Neural progenitor cell (in vitro differentiated cells): ENCODE measurements around the gene BTF3. TPM values are rescaled to one million over a fixed set of nuclear protein-coding genes. Genes with fewer than 3 reads are reported as not detected.

Source experiments
- DNase-seq: peaks from one replicate; pipeline ENCODE4 v3.0.0-alpha.2; 2016; ENCODE audit warnings: low spot score
- H2AFZ ChIP-seq: fragments of 200-600 bp; sonication (generic); replicated peaks from 2 replicates; pipeline ENCODE4 v1.6.1; 2016; ENCODE audit warnings: antibody characterized with exemption
- H3F3A ChIP-seq: fragments of 200-600 bp; sonication (generic); 2 replicates; pipeline ENCODE4 v1.6.1; 2016; ENCODE audit warnings: antibody characterized with exemption, low read depth
- H3K27ac ChIP-seq: fragments of 200-600 bp; sonication (generic); 2 replicates; pipeline ENCODE4 v1.5.1; 2016; ENCODE audit warnings: mild to moderate bottlenecking
- H3K27me3 ChIP-seq: fragments of 200-600 bp; sonication (generic); 2 replicates; pipeline ENCODE4 v1.6.1; 2016; ENCODE audit warnings: mild to moderate bottlenecking, moderate library complexity
- H3K36me3 ChIP-seq: fragments of 200-600 bp; sonication (generic); 2 replicates; pipeline ENCODE4 v1.5.1; 2016
- H3K4me1 ChIP-seq: fragments of 200-600 bp; sonication (generic); 2 replicates; pipeline ENCODE4 v1.6.1; 2016; ENCODE audit warnings: mixed run types
- H3K4me2 ChIP-seq: fragments of 200-600 bp; sonication (generic); 2 replicates; pipeline ENCODE4 v1.6.1; 2016
- H3K4me3 ChIP-seq: fragments of 200-600 bp; sonication (generic); 2 replicates; pipeline ENCODE4 v1.5.1; 2016
- H3K79me2 ChIP-seq: fragments of 200-600 bp; sonication (generic); 2 replicates; pipeline ENCODE4 v1.6.1; 2016; ENCODE audit warnings: low read depth
- H3K9ac ChIP-seq: fragments of 200-600 bp; sonication (generic); 2 replicates; pipeline ENCODE4 v1.6.1; 2016
- H3K9me3 ChIP-seq: fragments of 200-600 bp; sonication (generic); 2 replicates; pipeline ENCODE4 v1.5.1; 2016; ENCODE audit warnings: low read depth
- H4K20me1 ChIP-seq: fragments of 200-600 bp; sonication (generic); 2 replicates; pipeline ENCODE4 v1.6.1; 2016; ENCODE audit warnings: low read depth
- H3K27ac Mint-ChIP-seq: 3 replicates; pipeline ENCODE4 v1.8.0; 2021; ENCODE audit warnings: mixed read lengths
- H3K27me3 Mint-ChIP-seq: 2 replicates; pipeline ENCODE4 v1.8.0; 2022; ENCODE audit warnings: low read depth, mild to moderate bottlenecking, inconsistent platforms, moderate library complexity, mixed read lengths; ENCODE audit not compliant: insufficient read depth
- H3K36me3 Mint-ChIP-seq: 3 replicates; pipeline ENCODE4 v1.8.0; 2021; ENCODE audit warnings: mixed read lengths
- H3K4me1 Mint-ChIP-seq: 3 replicates; pipeline ENCODE4 v1.8.0; 2021; ENCODE audit warnings: mixed read lengths
- H3K4me3 Mint-ChIP-seq: 3 replicates; pipeline ENCODE4 v1.8.0; 2021; ENCODE audit warnings: mild to moderate bottlenecking, moderate library complexity, mixed read lengths
- H3K9me3 Mint-ChIP-seq: 3 replicates; pipeline ENCODE4 v1.8.0; 2020; ENCODE audit warnings: mixed read lengths
- EZH2 ChIP-seq: fragments of 200-600 bp; sonication (generic); IDR thresholded peaks from 2 replicates; pipeline ENCODE4 v1.6.1; 2017; ENCODE audit warnings: antibody characterized with exemption, mild to moderate bottlenecking, moderate library complexity
- EZH2phosphoT487 ChIP-seq: fragments of 200-600 bp; sonication (generic); IDR thresholded peaks from 2 replicates; pipeline ENCODE4 v1.6.1; 2017; ENCODE audit warnings: antibody characterized with exemption
- total RNA-seq: library from RNA; depleted of rRNA; stranded (reverse); fragments of >200 nt; gene quantifications from 2 replicates; pipeline ENCODE4 v1.2.3, GENCODE V29; 2015; ENCODE audit warnings: low replicate concordance
- TF ChIP-seq, protein P1 (sequence below): fragments of 200-600 bp; sonication (generic); IDR thresholded peaks from 2 replicates; pipeline ENCODE4 v1.5.1; 2017; ENCODE audit warnings: antibody characterized with exemption, mild to moderate bottlenecking

Gene BTF3
- total RNA-seq, 1 donor from 2014 or later = 885 TPM

DNA sequence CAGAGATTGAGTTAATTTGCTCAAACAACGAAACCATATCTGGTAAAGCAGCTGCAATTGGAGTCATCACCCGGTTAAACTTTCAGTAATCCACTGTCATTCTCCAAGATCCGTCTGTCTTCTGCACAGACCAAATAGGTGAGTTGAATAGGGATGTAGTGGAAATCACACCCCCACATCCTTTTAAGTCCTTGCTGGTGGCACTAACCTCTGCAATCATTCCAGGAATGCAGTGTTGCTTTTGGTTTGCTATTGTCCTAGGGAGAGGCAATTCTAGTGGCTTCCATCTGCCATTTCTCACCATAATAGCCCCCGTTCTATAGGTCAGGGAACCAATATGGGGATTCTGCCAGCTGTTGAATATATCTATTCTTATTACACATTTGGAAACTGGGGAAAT, 14.6 kb upstream of the BTF3 start:
- no peak overlapping the region for H3K9ac ChIP-seq
- no peaks in the 10 kb centered on the region for H3K27me3 ChIP-seq
- H3K36me3 ChIP-seq = no peaks in the 10 kb centered on the region
- peaks cover 20% of the 10 kb centered on the region for H3F3A ChIP-seq
- peak; percentile 23 for DNase-seq
- Mint-ChIP-seq H3K9me3 (no peaks in the 10 kb centered on the region), H3K27me3 (peaks cover 8% of the 10 kb centered on the region), H3K4me1 (peaks cover 3% of the 10 kb centered on the region), H3K36me3 (no peaks in the 10 kb centered on the region), H3K4me3 (no peak overlapping the region), H3K27ac (no peak overlapping the region)
- TF ChIP-seq EZH2phosphoT487 (no peak), EZH2 (no peak)
- TF ChIP-seq, protein P1, sequence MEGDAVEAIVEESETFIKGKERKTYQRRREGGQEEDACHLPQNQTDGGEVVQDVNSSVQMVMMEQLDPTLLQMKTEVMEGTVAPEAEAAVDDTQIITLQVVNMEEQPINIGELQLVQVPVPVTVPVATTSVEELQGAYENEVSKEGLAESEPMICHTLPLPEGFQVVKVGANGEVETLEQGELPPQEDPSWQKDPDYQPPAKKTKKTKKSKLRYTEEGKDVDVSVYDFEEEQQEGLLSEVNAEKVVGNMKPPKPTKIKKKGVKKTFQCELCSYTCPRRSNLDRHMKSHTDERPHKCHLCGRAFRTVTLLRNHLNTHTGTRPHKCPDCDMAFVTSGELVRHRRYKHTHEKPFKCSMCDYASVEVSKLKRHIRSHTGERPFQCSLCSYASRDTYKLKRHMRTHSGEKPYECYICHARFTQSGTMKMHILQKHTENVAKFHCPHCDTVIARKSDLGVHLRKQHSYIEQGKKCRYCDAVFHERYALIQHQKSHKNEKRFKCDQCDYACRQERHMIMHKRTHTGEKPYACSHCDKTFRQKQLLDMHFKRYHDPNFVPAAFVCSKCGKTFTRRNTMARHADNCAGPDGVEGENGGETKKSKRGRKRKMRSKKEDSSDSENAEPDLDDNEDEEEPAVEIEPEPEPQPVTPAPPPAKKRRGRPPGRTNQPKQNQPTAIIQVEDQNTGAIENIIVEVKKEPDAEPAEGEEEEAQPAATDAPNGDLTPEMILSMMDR = no peak
- no peak overlapping the region for H2AFZ ChIP-seq
- H3K4me2 ChIP-seq = no peak overlapping the region
- H4K20me1 ChIP-seq = no peaks in the 10 kb centered on the region
- H3K4me3 ChIP-seq = no peak overlapping the region
- no peaks in the 10 kb centered on the region for H3K79me2 ChIP-seq
- H3K9me3 ChIP-seq = no peaks in the 10 kb centered on the region
- no peak overlapping the region for H3K27ac ChIP-seq
- peaks cover 18% of the 10 kb centered on the region for H3K4me1 ChIP-seq

GRCh38 chr5:73484511-73484910, 13.7 kb upstream of the BTF3 start:
- Histone ChIP-seq H3K27ac (no peak overlapping the region), H3F3A (peaks cover 20% of the 10 kb centered on the region), H3K4me1 (peaks cover 18% of the 10 kb centered on the region), H3K27me3 (no peaks in the 10 kb centered on the region), H3K4me3 (no peak overlapping the region), H4K20me1 (no peaks in the 10 kb centered on the region), H2AFZ (no peak overlapping the region), H3K4me2 (no peak overlapping the region), H3K9me3 (no peaks in the 10 kb centered on the region), H3K9ac (no peak overlapping the region), H3K79me2 (no peaks in the 10 kb centered on the region), H3K36me3 (no peaks in the 10 kb centered on the region)
- H3K4me3 Mint-ChIP-seq = no peak overlapping the region
- no peaks in the 10 kb centered on the region for H3K9me3 Mint-ChIP-seq
- peaks cover 9% of the 10 kb centered on the region for H3K27me3 Mint-ChIP-seq
- no peak overlapping the region for H3K27ac Mint-ChIP-seq
- TF ChIP-seq, protein P1 = no peak
- no peak for TF ChIP-seq EZH2phosphoT487
- no peak for TF ChIP-seq EZH2
- H3K4me1 Mint-ChIP-seq = peaks cover 3% of the 10 kb centered on the region
- no peaks in the 10 kb centered on the region for H3K36me3 Mint-ChIP-seq
- DNase-seq = no peak

- no peaks in the 10 kb centered on the region for H3K9me3 ChIP-seq
- no peak overlapping the region for H2AFZ ChIP-seq
- no peaks in the 10 kb centered on the region for H3K36me3 Mint-ChIP-seq
- TF ChIP-seq, protein P1 = no peak
- no peak for TF ChIP-seq EZH2phosphoT487
- no peak for TF ChIP-seq EZH2
- peaks cover 9% of the 10 kb centered on the region for H3K27me3 Mint-ChIP-seq
- H3K36me3 ChIP-seq = no peaks in the 10 kb centered on the region
- H3F3A ChIP-seq = peaks cover 20% of the 10 kb centered on the region
- peaks cover 3% of the 10 kb centered on the region for H3K4me1 Mint-ChIP-seq
- no peak overlapping the region for H3K27ac ChIP-seq
- peaks cover 18% of the 10 kb centered on the region for H3K4me1 ChIP-seq
- H3K9ac ChIP-seq = no peak overlapping the region
- H3K4me2 ChIP-seq = no peak overlapping the region
- no peak for DNase-seq
- no peaks in the 10 kb centered on the region for H3K9me3 Mint-ChIP-seq
- H3K27ac Mint-ChIP-seq = no peak overlapping the region
- H3K4me3 ChIP-seq = no peak overlapping the region
- H3K27me3 ChIP-seq = no peaks in the 10 kb centered on the region
- no peak overlapping the region for H3K4me3 Mint-ChIP-seq
- H4K20me1 ChIP-seq = no peaks in the 10 kb centered on the region
- no peaks in the 10 kb centered on the region for H3K79me2 ChIP-seq
Measured at GRCh38 chr5:73485715-73486114, 12.5 kb upstream of the BTF3 start.
